Limb (tissue), 2 donors: Measurements from ENCODE around the gene AZIN2.
"Not testable (repeated sequence)": the region's sequence is repeated elsewhere in the genome, so short reads cannot be mapped to it uniquely, and the experiment has no call there.

ENCODE experiments used
- DNase-seq, 2 donors: peaks; one replicate each; pipeline ENCODE4 v3.0.0-alpha.2; 2016; ENCODE audit errors: extremely low spot score in 2 of 2

The AZIN2 gene

DNA sequence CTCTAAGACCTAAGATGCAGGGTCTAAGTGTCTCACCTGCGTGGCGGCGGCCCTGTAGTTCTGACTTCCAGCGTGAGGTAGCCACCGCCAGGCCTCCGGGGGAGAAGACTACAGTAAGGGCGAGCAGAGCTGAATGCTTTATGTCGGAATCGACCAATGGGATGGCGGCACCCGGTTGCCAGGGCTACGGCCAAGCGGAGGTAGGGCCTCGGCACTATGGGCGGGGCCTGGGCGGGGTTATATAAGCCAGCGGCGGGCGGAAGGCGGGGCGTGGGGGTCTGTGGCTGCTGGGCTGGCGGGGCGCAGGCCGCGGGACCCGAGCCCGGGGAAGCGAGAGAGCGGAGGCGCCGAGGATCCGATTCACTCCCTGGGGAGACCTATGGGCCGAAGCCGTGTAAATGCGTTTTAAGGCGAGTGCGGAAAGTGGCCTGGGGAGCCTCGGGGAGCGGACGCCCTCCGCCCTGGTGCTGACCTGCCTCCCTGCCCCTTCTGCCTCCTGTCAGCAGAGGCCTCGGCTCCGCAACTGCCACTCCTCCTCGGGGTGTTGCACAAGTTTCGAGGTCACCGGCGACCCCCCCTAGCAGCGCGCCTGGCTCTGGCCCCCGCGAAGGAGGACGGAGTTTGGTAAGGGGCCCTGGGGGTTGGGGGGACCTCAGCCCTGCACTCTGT is at the start of gene AZIN2:
TSS of gene AZIN2 (plus strand) at position 269 of the 669 bp plus-strand sequence. CDS start 1,097 bp downstream, outside the sequence.
- peak; percentile 92 to 99 for DNase-seq

DNA sequence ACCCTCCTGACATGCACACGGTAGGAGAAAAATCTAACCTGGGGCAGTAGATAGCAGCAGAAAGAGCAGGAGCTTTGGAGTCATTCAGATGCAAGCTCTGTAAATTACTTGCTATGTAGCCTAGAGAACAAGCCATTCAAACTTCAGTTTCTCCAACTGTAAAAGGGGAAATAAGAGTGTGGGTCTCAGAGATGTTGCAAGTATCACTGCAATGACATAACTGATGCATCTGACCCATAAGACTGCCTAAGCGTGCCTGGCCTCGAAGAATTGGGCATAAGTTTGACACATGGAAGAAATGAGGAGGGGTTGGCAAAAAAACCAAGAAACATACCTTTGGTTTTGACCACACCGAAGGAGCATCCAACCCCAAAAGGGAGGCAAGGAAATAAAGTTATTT is 49.4 kb upstream of the AZIN2 start:
- no peak for DNase-seq

DNA sequence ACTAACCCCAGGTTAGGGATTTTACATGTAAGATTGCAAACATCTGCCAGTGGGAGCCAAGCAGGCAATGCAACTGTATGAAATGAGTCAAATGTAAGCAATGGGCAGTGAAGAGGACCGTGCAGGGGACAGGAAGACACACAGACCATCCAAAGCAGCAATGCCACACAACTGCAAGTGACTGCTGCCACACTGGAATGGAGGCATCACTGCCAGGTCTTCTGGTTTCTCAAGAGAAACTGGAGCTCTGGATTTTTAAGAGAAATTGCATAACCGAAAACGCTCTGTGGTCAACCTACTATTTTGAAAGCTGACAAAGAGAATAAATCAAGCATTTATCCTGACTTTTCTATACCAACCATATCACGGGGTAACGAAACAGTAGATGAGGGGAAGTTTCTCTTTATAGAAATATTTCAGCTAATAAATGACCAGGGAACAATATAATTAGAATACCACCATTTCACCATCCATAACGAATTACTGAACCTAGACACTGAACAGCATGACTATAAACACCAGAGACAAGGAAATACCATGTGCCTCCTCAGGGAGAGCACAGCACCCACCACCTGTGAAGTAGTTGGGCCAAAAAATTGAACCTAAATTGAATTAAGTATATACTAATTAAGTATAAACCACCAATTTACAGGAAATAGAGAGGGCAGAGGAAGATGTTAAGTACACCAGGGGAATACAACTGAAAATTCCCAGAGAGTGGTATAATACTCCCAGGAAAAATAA is 48.7 kb upstream of the AZIN2 start:
- DNase-seq: no peak

DNA sequence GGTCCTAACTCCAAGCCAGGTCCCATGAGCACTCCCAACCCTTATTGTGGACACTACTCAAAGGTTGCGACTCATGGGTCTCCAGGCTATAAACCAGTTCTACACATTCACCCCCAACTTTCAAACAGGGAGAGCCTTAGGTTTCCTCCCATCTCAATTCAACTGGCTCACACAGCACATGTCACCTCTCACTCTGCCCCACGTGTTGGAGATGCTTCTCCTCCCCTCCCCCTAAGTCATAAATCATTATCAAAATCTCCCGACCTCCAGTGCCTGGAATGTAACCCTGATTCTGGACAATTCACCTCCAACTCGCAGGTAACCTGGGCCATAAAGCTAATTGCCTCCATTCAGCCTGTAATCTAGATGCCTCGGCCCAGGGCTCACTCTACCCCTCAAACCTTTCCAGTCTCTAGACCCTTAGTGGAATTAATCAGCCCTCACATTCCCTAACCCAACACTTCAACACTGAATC is 44.9 kb upstream of the AZIN2 start:
- no peak for DNase-seq

DNA sequence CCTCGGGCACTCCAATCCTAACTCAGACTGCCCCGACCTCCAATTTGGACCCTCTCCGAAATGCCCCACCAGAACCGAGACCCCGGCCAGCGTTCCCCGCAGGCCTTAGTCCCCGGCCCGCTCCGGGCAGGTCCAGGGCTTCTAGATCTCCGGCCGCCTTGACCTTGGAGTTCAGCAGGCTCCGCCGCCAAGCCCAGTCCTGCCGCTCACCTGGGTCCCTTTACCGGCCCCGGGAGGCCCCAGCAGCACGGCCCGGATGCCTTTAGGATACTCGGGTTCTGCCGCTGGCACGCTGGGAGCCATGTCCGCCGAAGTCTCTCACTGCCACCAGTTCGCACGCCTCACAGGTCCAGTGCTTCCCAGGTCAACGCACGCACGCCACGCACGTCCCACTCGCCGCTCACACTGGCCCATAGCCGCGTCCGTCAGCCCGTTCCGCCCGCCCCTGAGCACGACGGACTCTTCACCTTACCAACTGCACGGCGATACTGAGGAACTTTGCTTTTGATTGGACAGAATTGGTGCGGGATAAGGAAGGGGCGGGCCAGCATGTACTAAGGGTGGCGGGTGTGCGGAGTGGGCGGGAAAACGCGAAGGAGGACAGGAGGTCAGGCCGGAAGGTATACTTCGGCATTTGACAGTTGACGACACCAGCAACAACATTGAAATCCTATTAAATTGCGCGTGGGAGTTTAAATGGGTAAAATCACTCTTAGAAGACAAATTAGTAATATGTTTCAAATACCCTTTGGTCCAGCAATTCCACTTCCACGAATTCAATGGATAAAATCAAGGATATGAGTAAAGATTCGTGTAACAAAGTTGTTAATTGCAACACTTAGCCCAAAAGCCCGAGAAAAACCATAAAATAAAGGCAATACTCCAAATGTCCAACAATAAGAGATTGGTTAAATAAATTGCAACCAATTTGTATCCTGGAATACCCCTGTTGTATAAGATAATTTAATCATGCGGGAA is 44.1 kb upstream of the AZIN2 start, which contains the start of gene AK2:
TSS of gene AK2 (minus strand) at position 358 of the 978 bp plus-strand sequence. CDS start at position 303, 55 bp downstream.
- peak; percentile 95 to 97 for DNase-seq

DNA sequence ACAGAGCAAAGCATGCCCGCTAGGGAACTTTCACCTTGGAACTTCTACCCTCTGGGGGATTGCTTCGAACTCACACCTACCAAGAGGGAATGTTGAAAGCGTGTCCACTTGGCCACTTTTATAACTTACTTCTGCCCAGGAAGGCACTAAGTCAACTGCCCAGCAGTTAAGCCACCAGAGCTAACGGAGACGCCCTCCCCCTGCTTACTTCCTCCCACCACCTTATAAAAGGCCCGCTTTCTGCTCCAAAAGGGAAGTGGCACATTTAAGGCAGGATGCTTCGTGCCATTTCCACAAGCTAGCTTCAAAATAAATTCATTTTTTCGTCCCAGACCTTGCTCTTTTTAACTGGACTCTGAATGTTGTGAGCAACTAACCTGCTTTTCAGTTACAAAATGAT is 41.1 kb upstream of the AZIN2 start:
- DNase-seq: no peak

DNA sequence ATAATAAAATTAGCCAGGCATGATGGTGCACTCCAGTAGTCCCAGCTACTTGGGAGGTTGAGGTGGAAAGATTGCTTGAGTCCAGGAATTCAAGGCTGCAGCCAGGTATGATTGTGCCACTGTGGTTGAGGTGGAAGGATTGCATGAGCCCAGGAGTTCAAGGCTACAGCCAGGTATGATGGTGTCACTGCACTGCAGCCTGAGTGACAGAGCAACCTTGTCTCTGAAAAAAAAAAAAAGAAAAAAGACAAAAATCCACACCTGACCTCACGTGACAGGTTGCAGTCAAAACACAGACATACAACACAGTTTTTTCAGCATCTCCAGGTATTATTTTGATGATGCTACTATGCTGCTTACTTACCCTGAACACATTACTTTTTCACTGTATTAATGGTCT is 39.9 kb upstream of the AZIN2 start:
- no peak for DNase-seq

DNA sequence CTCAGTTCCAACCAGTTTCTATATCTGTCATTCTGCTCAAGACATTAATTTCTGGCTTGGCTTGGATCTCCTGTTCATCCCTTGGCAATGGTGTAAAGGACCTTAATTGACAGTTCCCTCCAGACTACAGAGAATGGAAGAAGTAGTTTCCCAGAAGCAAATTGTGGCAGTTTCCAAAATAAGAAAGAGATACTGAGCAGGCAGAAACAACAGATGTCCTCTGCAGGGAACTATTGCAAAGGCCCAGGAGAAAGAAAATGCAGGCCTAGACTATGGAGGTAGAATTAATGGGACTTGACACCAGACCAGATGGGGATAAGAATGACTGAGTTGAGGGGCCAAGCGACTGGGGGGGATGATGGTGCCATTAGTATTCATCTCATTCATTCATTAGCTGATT is 38.1 kb upstream of the AZIN2 start:
- DNase-seq: no peak

DNA sequence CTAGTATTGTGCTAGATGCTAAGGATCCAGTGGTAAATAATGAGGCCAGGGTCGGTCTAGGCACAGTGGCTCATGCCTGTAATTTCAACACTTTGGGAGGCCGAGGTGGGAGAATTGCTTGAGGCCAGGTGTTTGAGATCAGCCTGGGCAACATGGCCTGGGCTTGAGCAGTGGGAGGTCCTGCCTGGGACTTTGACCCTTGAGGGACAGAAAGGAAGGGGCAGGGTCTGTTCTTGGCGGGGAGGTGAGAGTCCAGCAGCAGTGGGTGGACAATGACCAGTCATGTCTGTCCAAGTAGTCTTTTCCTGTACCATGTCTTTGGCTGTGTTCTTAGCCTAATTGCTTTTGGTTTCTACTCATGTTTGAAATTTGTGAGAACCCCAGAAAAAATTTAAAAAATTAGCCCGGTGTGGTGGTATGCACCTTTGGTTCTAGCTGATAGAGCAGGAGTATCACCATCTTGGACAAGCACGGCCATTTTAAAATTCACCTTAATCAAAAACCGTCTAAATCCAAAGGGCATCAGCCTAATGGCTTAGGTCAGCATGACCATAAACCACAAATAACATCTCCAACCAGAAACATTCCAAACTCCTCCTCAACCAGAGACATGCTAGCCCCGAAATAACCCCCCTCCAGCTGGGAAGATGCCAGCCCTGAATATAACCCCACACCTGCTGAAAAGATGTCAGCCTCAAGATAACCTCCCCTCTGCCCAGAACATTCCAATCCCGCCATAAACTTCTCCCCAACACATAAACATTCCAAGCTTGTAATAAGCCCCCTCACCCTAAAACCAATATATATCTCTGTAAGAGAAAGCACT is 37.5 kb upstream of the AZIN2 start:
- DNase-seq: no peak

DNA sequence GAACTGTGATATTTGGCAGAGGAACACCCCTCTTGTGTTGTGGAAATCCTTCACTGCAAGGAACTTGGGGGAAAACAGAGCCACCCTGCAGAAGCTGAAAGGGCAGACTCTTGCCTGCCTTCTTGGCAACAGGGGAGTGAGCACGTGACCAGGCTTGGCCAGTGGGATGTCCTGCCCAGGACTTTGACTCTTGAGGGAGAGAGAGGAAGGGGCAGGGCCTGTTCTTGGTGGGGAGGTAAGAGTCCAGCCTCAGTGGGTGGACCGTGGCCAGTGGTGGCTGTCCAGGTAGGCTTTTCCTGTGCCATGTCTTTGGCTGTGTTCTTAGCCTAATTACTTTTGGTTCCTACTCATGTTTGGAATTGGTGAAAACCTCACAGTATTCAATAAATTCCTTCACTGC is 35.7 kb upstream of the AZIN2 start:
- DNase-seq: no peak

DNA sequence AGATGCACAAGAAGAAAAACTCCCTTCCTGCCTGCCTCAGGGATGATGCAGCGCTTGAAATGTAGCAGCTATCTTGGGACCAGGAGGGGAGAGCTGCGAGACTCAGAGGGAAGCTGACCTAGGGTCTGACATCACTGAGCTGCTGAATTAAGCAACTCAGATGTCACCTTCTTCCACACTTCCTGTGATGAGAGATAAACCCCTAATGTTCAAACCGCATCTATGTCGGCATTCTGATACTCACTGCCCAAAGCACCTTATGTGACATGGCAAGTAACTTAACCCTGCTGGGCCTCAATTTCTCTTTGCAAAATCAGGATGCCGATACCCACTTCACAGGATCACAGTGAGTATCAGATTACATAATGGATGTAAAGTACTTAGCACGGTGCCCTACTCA is 35.1 kb upstream of the AZIN2 start:
- DNase-seq: no peak

DNA sequence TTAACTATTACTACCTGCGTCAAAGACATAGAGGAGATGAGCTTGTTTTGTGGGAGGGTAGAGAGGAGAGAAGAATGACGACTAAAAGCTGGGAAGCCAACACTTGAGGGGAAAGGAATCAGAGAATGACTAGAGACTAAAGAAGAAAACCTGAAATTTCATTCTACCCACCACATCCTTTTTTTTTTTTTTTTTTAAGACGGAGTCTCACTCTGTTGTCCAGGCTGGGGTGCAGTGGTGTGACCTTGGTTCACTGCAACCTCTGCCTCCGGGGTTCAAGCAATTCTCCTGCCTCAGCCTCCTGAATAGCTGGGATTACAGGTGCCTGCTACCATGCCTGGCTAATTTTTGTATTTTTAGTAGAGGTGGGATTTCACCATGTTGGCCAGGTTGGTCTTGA is 34.7 kb upstream of the AZIN2 start:
- DNase-seq: not testable (repeated sequence)

DNA sequence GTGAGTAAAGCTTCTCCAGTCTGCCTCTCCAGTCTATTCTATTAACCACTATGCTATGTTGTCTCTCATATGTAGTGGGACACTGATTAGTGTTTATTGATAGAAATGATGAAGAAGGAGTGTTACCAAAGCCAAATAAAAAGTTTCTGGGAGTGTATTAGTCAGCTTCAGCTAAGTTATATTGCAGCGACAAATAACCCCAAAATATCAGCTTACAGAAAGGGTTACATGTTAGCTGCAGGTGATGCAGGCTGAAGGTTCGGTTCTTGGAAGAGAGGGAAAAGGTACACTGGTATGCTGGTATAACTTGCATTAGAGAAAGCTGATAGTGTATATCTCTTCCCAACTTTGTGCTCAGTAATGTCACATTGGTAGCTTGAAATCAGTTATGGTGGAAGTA is 33.7 kb upstream of the AZIN2 start:
- no peak for DNase-seq

DNA sequence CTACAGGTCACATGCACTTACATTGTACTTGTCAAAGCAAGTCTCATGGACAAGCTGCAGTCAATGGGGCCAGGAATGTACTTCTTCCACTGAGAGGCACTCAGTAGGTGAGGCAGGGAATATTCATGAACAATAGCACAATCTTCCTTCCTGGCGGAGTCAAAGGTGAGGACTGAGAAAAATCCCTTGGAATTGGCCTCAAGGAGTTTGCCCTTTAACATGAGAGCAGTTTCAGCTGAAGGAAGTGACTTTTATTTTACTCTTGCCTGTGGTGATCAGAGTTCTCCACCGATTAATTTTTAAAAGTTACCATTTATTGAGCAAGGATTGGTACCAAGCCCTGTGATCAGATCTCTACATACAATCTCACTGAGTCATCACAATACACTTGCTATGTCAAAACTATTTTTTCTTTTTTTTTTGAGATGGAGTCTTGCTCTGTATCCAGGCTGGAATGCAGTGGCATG is 33.1 kb upstream of the AZIN2 start:
- no peak for DNase-seq

DNA sequence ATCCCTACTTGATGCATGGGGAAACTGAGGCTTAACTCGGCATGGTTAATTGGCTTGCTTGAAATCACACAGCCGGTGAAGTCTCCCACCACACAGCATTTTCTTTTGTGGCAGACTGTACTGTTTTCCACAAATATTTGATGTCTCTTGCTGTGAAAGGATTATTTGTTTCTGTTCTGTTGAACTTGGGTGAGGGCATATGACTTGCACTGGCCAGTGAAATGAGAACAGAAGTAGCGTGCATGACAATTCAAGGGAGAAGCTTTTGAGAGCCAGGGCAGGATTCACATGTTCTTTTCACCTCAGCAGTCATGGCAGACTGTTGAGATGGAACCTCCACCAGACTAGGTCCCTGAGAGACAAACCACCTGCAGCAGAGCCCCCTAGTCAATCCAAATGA is 32.5 kb upstream of the AZIN2 start:
- DNase-seq: no peak

DNA sequence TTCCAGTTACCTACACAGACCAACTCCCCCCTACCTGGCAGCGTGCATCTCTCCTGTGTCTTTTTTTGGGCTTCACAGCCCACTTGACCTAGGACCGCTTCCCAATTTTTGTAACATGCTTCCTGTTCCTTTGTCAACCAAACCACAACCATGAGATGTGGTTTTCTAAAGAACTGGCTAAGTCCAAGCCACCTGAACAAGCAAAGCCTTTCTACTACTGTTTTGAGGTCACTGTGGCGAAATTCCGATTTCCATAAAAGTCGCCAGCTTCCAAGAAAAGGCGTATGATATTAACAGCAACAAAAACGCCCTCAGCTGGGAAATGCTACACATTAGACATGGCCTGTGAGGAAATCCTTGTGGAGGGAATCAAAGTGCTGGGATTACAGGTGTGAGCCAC is 31.6 kb upstream of the AZIN2 start:
- DNase-seq: no peak

DNA sequence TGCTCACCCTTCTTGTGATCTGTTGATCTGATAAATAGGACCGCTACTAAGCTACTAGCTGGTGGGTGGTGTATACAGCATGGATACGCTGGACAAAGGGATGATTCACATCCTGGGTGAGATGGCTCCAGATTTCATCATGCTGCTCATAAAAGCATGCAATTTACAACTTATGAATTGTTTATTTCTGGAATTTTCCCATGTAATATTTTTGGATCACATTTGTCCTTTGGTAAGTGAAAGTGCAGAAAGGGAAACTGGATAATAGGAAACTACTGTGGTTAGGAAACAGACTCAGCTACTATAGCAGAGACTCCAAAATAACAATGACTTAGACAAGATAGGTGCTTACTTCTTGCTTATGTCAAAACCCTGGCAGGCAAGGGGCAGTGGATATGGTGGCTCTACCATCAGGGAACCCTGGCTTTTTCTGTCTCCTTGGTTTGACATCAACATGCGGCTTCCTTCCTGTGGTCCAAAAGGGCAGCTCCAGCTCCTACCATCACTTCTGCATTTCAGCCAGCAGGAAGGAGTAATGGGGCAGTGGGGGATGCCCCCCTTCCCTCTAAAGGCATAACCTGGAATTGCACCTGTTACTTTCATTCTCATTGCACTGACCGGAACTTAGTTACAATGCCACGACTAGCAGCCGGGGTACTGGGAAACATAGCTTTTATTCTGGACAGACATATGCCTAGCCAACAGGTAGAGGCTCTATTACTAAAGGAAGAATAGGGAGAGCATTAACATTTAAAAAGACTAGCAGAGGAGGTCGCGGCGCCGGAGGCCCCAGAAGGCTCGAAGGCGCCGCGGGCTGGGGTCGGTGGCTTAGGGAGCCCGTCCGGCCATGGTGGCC is 30.5 kb upstream of the AZIN2 start:
- DNase-seq: no peak

DNA sequence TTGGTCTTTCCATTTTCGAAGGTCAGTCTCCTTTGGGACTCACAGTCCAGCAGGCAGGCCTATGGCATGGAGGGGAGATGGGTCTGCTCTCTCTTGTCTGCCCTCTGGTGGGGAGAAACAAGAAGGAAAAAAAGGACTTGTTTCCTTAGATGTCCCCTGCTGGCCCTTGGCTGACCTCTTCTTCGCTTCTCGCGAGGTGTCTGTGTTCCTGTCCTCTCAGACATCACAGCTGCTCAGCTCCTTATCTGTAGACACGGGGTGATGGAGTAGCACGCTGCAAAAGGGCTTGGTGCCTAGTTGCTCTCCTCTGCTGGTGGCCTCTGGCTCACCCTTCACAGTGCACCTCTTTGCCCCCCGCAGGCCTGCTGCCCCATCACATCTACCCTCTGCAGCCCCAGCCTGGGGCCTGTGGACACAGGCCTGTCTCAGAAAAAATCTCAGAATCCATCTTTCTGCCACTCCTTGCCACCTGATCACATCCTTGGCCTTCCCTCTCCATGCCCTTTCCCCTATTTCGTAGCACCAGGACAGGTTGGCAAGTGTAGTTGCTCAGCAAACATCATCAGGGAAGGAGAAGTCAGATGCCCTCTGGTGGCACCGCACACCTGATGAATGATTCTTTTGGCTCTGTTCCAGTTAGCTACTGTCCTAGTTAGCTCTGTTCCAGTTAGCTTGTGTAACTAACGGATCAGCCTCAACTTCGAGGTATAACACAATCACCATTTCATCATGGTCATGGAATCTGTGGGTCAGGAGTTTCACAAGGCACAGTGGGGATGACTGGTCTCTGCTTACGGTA is 25.5 kb upstream of the AZIN2 start:
- peak; percentile 51 to 68 for DNase-seq

DNA sequence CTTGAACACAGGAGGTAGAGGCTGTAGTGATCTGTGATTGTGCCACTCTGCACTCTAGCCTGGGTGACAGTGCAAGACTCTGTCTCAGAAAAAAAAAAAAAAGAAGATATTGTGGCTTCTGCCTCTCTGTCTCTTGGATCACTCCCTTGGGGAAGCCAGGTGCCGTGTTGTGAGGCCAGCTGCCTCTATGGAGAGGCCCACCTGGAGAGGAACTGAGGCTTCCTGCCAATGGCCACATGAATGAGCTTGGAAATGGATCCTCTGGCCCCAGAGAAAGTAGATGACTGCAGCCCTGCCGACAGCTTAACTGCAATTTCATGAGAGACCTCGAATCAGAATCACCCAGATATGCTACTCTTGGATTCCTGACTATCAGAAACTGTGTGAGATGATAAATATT is 24.5 kb upstream of the AZIN2 start:
- no peak for DNase-seq
